GM19099 (cell line): Measurements from ENCODE around the gene IMMP2L.

ENCODE experiments used
- POLR2A ChIP-seq: IDR thresholded peaks from 3 replicates; pipeline ENCODE4 v1.6.1; 2011; ENCODE audit warnings: low read depth; ENCODE audit not compliant: insufficient read length; ENCODE audit errors: extremely low read depth

IMMP2L gene

GRCh38 chr7:110779339-110779738, 783.0 kb downstream of the IMMP2L start:
- no peak for TF ChIP-seq POLR2A

GRCh38 chr7:110775046-110775445, 787.2 kb downstream of the IMMP2L start:
- TF ChIP-seq POLR2A = no peak

- TF ChIP-seq POLR2A = no peak
Observed at GRCh38 chr7:110774071-110774470, 788.2 kb downstream of the IMMP2L start.

- no peak for TF ChIP-seq POLR2A
Observed at GRCh38 chr7:110772615-110773014, 789.7 kb downstream of the IMMP2L start.

- no peak for TF ChIP-seq POLR2A
Observed at GRCh38 chr7:110771717-110772116, 790.6 kb downstream of the IMMP2L start.

- no peak for TF ChIP-seq POLR2A
Observed at GRCh38 chr7:110767550-110768110, 794.7 kb downstream of the IMMP2L start.

GRCh38 chr7:110766864-110767263, 795.4 kb downstream of the IMMP2L start:
- TF ChIP-seq POLR2A = no peak

- TF ChIP-seq POLR2A = no peak
Observed at GRCh38 chr7:110764852-110765251, 797.4 kb downstream of the IMMP2L start.

GRCh38 chr7:110762546-110763225, 799.6 kb downstream of the IMMP2L start:
- TF ChIP-seq POLR2A = no peak

- no peak for TF ChIP-seq POLR2A
Observed at GRCh38 chr7:110760341-110760740, 802.0 kb downstream of the IMMP2L start.

- TF ChIP-seq POLR2A = no peak
Observed at GRCh38 chr7:110759069-110759468, 803.2 kb downstream of the IMMP2L start.

- no peak for TF ChIP-seq POLR2A
Observed at GRCh38 chr7:110754649-110755048, 807.6 kb downstream of the IMMP2L start.

- TF ChIP-seq POLR2A = no peak
Observed at GRCh38 chr7:110750931-110751605, 811.2 kb downstream of the IMMP2L start.

- no peak for TF ChIP-seq POLR2A
Observed at GRCh38 chr7:110733221-110733620, 829.1 kb downstream of the IMMP2L start.

- TF ChIP-seq POLR2A = no peak
Observed at GRCh38 chr7:110724811-110725210, 837.5 kb downstream of the IMMP2L start.

- TF ChIP-seq POLR2A = no peak
Observed at GRCh38 chr7:110721395-110721794, 840.9 kb downstream of the IMMP2L start.

- TF ChIP-seq POLR2A = no peak
Observed at GRCh38 chr7:110720626-110721025, 841.7 kb downstream of the IMMP2L start.

GRCh38 chr7:110719741-110720140, 842.6 kb downstream of the IMMP2L start:
- TF ChIP-seq POLR2A = no peak
